H9 (cell line): ENCODE results near the gene EPAS1. TPM values are rescaled to one million over a fixed set of nuclear protein-coding genes. Genes with fewer than 3 reads are reported as not detected.

Experiments
- DNase-seq: peaks from one replicate; pipeline ENCODE4 v3.0.0-alpha.2; 2017
- H2AFZ ChIP-seq: one replicate; pipeline ENCODE4 v1.6.1; 2013; ENCODE audit warnings: mild to moderate bottlenecking, low read length, control low read depth, moderate library complexity
- H2AK5ac ChIP-seq: 2 replicates; pipeline ENCODE4 v1.6.1; 2013; ENCODE audit warnings: low read length, control low read depth, mixed read lengths; ENCODE audit not compliant: insufficient read length
- H2BK120ac ChIP-seq: one replicate; pipeline ENCODE4 v1.6.1; 2013; ENCODE audit warnings: low read depth, mild to moderate bottlenecking, low read length, control low read depth, inconsistent platforms; ENCODE audit not compliant: poor library complexity, severe bottlenecking
- H2BK12ac ChIP-seq: 2 replicates; pipeline ENCODE4 v1.6.1; 2013; ENCODE audit warnings: low read length, control low read depth, mixed read lengths, low read depth; ENCODE audit not compliant: insufficient read length
- H2BK15ac ChIP-seq: 2 replicates; pipeline ENCODE4 v1.6.1; 2013; ENCODE audit warnings: low read depth, low read length, control low read depth
- H2BK20ac ChIP-seq: one replicate; pipeline ENCODE4 v1.6.1; 2013; ENCODE audit warnings: low read depth, mild to moderate bottlenecking, low read length, control low read depth, inconsistent platforms; ENCODE audit not compliant: poor library complexity, severe bottlenecking
- H2BK5ac ChIP-seq: 2 replicates; pipeline ENCODE4 v1.6.1; 2013; ENCODE audit warnings: low read length, control low read depth, mixed read lengths; ENCODE audit not compliant: insufficient read length
- H3K14ac ChIP-seq: 2 replicates; pipeline ENCODE4 v1.6.1; 2013; ENCODE audit warnings: low read length, control low read depth; ENCODE audit not compliant: insufficient read depth
- H3K18ac ChIP-seq: 2 replicates; pipeline ENCODE4 v1.6.1; 2013; ENCODE audit warnings: low read depth, mild to moderate bottlenecking, mixed read lengths, low read length, control low read depth; ENCODE audit not compliant: insufficient read length
- H3K23ac ChIP-seq: 2 replicates; pipeline ENCODE4 v1.6.1; 2013; ENCODE audit warnings: low read length, control low read depth, mixed read lengths, low read depth; ENCODE audit not compliant: insufficient read length
- H3K23me2 ChIP-seq: 2 replicates; pipeline ENCODE4 v1.6.1; 2013; ENCODE audit warnings: low read depth, mild to moderate bottlenecking, mixed read lengths, low read length, control low read depth; ENCODE audit not compliant: insufficient read length, poor library complexity, severe bottlenecking
- H3K27ac ChIP-seq: 2 replicates; pipeline ENCODE4 v1.5.1; 2013; ENCODE audit warnings: low read length, control low read depth, mixed read lengths, low read depth; ENCODE audit not compliant: insufficient read length
- H3K27me3 ChIP-seq: 2 replicates; pipeline ENCODE4 v1.6.1; 2013; ENCODE audit warnings: low read length, control low read depth, inconsistent platforms; ENCODE audit not compliant: insufficient read depth
- H3K4ac ChIP-seq: 2 replicates; pipeline ENCODE4 v1.6.1; 2013; ENCODE audit warnings: low read depth, mild to moderate bottlenecking, control low read depth, inconsistent platforms, low read length, moderate library complexity
- H3K4me1 ChIP-seq: 2 replicates; pipeline ENCODE4 v1.6.1; 2013; ENCODE audit warnings: low read length, control low read depth, inconsistent platforms; ENCODE audit not compliant: insufficient read depth
- H3K4me2 ChIP-seq: 2 replicates; pipeline ENCODE4 v1.6.1; 2013; ENCODE audit warnings: low read length, control low read depth, mixed read lengths; ENCODE audit not compliant: insufficient read length, insufficient read depth
- H3K56ac ChIP-seq: 2 replicates; pipeline ENCODE4 v1.6.1; 2013; ENCODE audit warnings: low read depth, mild to moderate bottlenecking, mixed read lengths, low read length, control low read depth; ENCODE audit not compliant: insufficient read length
- H3K79me1 ChIP-seq: 2 replicates; pipeline ENCODE4 v1.6.1; 2013; ENCODE audit warnings: low read depth, mild to moderate bottlenecking, moderate library complexity, low read length, control low read depth, inconsistent platforms; ENCODE audit not compliant: insufficient read depth, poor library complexity, severe bottlenecking
- H3K79me2 ChIP-seq: 2 replicates; pipeline ENCODE4 v1.6.1; 2013; ENCODE audit warnings: low read length, control low read depth, inconsistent platforms; ENCODE audit not compliant: insufficient read depth
- H3K9ac ChIP-seq: 2 replicates; pipeline ENCODE4 v1.6.1; 2013; ENCODE audit warnings: low read length, control low read depth, mixed read lengths; ENCODE audit not compliant: insufficient read length; ENCODE audit errors: extremely low read depth
- H3K9me3 ChIP-seq: one replicate; pipeline ENCODE4 v1.6.1; 2013; ENCODE audit warnings: low read depth, low read length, inconsistent platforms; ENCODE audit not compliant: control insufficient read depth
- H3T11ph ChIP-seq: one replicate; pipeline ENCODE4 v1.6.1; 2013; ENCODE audit warnings: mild to moderate bottlenecking, low read length, control low read depth, inconsistent platforms
- H4K20me1 ChIP-seq: one replicate; pipeline ENCODE4 v1.6.1; 2013; ENCODE audit not compliant: control insufficient read depth, insufficient read length, insufficient read depth
- H4K5ac ChIP-seq: 2 replicates; pipeline ENCODE4 v1.6.1; 2013; ENCODE audit warnings: low read depth, mild to moderate bottlenecking, mixed read lengths, low read length, control low read depth; ENCODE audit not compliant: insufficient read length
- H4K8ac ChIP-seq: replicated peaks from 2 replicates; pipeline ENCODE4 v1.6.1; 2013; ENCODE audit warnings: low read length, control low read depth, mixed read lengths, low read depth; ENCODE audit not compliant: insufficient read length
- H4K91ac ChIP-seq: 2 replicates; pipeline ENCODE4 v1.6.1; 2013; ENCODE audit warnings: low read depth, mild to moderate bottlenecking, moderate library complexity, mixed read lengths, low read length, control low read depth; ENCODE audit not compliant: insufficient read length
- H3K27ac Mint-ChIP-seq, 3 experiments: 2 replicates in 2 of 3; 3 replicates in 1 of 3; pipeline ENCODE4 v1.8.0; 2020 to 2021; ENCODE audit warnings: mixed read lengths in 3 of 3, mild to moderate bottlenecking in 1 of 3, moderate library complexity in 1 of 3
- H3K27me3 Mint-ChIP-seq: 2 replicates; pipeline ENCODE4 v1.8.0; 2021; ENCODE audit warnings: low read depth, mild to moderate bottlenecking, moderate library complexity, mixed read lengths
- H3K36me3 Mint-ChIP-seq, 3 experiments: 2 replicates in 2 of 3; 3 replicates in 1 of 3; pipeline ENCODE4 v1.8.0; 2020 to 2021; ENCODE audit warnings: low read depth in 3 of 3, mixed read lengths in 3 of 3; ENCODE audit not compliant: insufficient read depth in 1 of 3
- H3K4me1 Mint-ChIP-seq, 2 experiments: 2 replicates each; pipeline ENCODE4 v1.8.0; 2020; ENCODE audit warnings: mixed read lengths in 2 of 2
- H3K4me3 Mint-ChIP-seq, 2 experiments: 2 replicates in 1 of 2; 3 replicates in 1 of 2; pipeline ENCODE4 v1.8.0; 2020 to 2021; ENCODE audit warnings: mild to moderate bottlenecking in 2 of 2, mixed read lengths in 2 of 2, moderate library complexity in 1 of 2
- H3K9me3 Mint-ChIP-seq, 2 experiments: 2 replicates in 1 of 2; 3 replicates in 1 of 2; pipeline ENCODE4 v1.8.0; 2020; ENCODE audit warnings: mild to moderate bottlenecking in 2 of 2, mixed read lengths in 2 of 2, moderate library complexity in 1 of 2
- WGBS: extraction: QIAGEN DNeasy Blood & Tissue Kit; methylation state at CpG from one replicate; pipeline ENCODE4 v1.1.7; 2013; ENCODE audit warnings: missing lambda C conversion rate, low lambda C conversion rate, mixed read lengths; ENCODE audit not compliant: insufficient read length; ENCODE audit errors: extremely low coverage; 5-methylcytosine and 5-hydroxymethylcytosine counted together
- total RNA-seq: library from RNA; stranded (reverse); gene quantifications from 2 replicates; pipeline ENCODE4 v1.2.1, GENCODE V29; 2021
- TF ChIP-seq, protein P1 (sequence below): fragments of 200-600 bp; sonication (generic); conservative IDR thresholded peaks from 3 replicates; pipeline ENCODE4 v1.8.0; 2021; ENCODE audit warnings: antibody characterized with exemption, mild to moderate bottlenecking

The EPAS1 gene
- total RNA-seq, 1 experiment from 2014 or later, result 1.1 TPM

DNA sequence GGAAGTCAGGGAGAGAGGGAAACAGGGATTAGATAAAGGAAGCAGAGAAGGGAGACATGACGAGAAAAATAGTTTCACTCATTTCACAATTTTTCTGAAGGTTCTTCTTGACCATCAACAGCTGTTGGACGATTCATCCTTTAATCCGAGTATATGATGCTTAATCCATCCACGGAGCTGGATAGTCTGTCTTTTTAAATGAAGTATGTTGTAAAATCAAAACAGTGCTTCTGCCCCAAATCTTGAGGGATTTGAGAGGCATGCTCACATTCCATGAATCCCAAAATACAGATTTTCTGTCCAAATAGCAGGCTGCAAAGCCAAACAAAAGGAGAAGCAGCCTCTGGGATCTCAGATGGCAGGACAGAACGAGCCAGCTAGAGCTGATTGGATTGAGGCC, 47.5 kb downstream of the EPAS1 start:
- H3K4me2 ChIP-seq, result no peak overlapping the region
- no peaks in the 10 kb centered on the region for H3K9me3 ChIP-seq
- no peaks in the 10 kb centered on the region for H3K79me2 ChIP-seq
- H2AK5ac ChIP-seq, result no peak overlapping the region
- TF ChIP-seq, protein P1, sequence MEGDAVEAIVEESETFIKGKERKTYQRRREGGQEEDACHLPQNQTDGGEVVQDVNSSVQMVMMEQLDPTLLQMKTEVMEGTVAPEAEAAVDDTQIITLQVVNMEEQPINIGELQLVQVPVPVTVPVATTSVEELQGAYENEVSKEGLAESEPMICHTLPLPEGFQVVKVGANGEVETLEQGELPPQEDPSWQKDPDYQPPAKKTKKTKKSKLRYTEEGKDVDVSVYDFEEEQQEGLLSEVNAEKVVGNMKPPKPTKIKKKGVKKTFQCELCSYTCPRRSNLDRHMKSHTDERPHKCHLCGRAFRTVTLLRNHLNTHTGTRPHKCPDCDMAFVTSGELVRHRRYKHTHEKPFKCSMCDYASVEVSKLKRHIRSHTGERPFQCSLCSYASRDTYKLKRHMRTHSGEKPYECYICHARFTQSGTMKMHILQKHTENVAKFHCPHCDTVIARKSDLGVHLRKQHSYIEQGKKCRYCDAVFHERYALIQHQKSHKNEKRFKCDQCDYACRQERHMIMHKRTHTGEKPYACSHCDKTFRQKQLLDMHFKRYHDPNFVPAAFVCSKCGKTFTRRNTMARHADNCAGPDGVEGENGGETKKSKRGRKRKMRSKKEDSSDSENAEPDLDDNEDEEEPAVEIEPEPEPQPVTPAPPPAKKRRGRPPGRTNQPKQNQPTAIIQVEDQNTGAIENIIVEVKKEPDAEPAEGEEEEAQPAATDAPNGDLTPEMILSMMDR, result no peak
- H3K23ac ChIP-seq, result no peak overlapping the region
- no peak overlapping the region for H2BK20ac ChIP-seq
- peaks cover 3% of the 10 kb centered on the region for H3K27me3 Mint-ChIP-seq
- H2BK5ac ChIP-seq, result no peak overlapping the region
- no peak overlapping the region for H3K14ac ChIP-seq
- no peak overlapping the region for H2AFZ ChIP-seq
- H3K27me3 ChIP-seq, result no peaks in the 10 kb centered on the region
- H3K4me1 Mint-ChIP-seq, result peaks cover 0 to 10% of the 10 kb centered on the region in 2 experiments; a peak in 2 of 4 replicates
- no peak overlapping the region for H4K5ac ChIP-seq
- no peaks in the 10 kb centered on the region for H3K23me2 ChIP-seq
- H3K56ac ChIP-seq, result no peak overlapping the region
- H3T11ph ChIP-seq, result no peak overlapping the region
- H3K4me3 Mint-ChIP-seq, result no peak overlapping the region
- no peak for DNase-seq
- H2BK12ac ChIP-seq, result no peak overlapping the region
- no peak overlapping the region for H3K18ac ChIP-seq
- H4K91ac ChIP-seq, result no peak overlapping the region
- H3K79me1 ChIP-seq, result no peaks in the 10 kb centered on the region
- H3K27ac ChIP-seq, result no peak overlapping the region
- no peak overlapping the region for H4K8ac ChIP-seq
- no peak overlapping the region for H2BK15ac ChIP-seq
- H3K4ac ChIP-seq, result no peak overlapping the region
- H4K20me1 ChIP-seq, result no peaks in the 10 kb centered on the region
- H3K4me1 ChIP-seq, result no peaks in the 10 kb centered on the region; the same call in 1 of the 2 replicates
- no peaks in the 10 kb centered on the region for H3K36me3 Mint-ChIP-seq
- no CpG with 5 or more reads among the region's 5 CpGs for WGBS
- no peak overlapping the region for H3K9ac ChIP-seq
- no peaks in the 10 kb centered on the region for H3K9me3 Mint-ChIP-seq
- no peak overlapping the region; a peak in 1 of 7 replicates for H3K27ac Mint-ChIP-seq
- no peak overlapping the region for H2BK120ac ChIP-seq
